ENCODE data around the gene COA7.
"Not testable (repeated sequence)": the region's sequence is repeated elsewhere in the genome, so short reads cannot be mapped to it uniquely, and the experiment has no call there.

Gene COA7

GRCh38 chr1:52738148-52738547 is 40.0 kb upstream of the COA7 start:
- Histone ChIP-seq H3K36me3 (ENCODE audit: insufficient read depth, low read length) (0 out of 2 replicates have a peak, but pooled peaks cover 3% of the 10 kb centered on the region), H3K9me2 (ENCODE audit: low read depth, low read length) (no peaks in the 10 kb centered on the region), H2AFZ (ENCODE audit: low read length) (no peak overlapping the region), H3K27ac (ENCODE audit: low read depth, low read length, poor library complexity, severe bottlenecking) (no peak overlapping the region), H3K79me2 (ENCODE audit: insufficient read depth, low read length) (no peaks in the 10 kb centered on the region), H3K4me3 (ENCODE audit: low read depth, low read length, poor library complexity, severe bottlenecking) (no peak overlapping the region), H3K4me1 (ENCODE audit: insufficient read depth, low read length, severe bottlenecking) (no peaks in the 10 kb centered on the region), H3F3A (ENCODE audit: insufficient read depth, low read length) (no peaks in the 10 kb centered on the region), H4K20me1 (ENCODE audit: insufficient read depth, low read length) (no peaks in the 10 kb centered on the region), H3K27me3 (ENCODE audit: insufficient read depth, low read length) (no peaks in the 10 kb centered on the region), H3K4me2 (ENCODE audit: low read length) (no peak overlapping the region), H3K9ac (ENCODE audit: low read length) (no peak overlapping the region), H3K9me3 (ENCODE audit: low read length) (no peaks in the 10 kb centered on the region)
- no peak for TF ChIP-seq CTCF (IDR thresholded peaks at IDR 0.05; ENCODE audit: low read length)
- TF ChIP-seq EZH2 (IDR thresholded peaks at IDR 0.05; ENCODE audit: borderline replicate concordance, low read length), result no peak

- not testable (repeated sequence) for H3K4me2 ChIP-seq (ENCODE audit: low read length); H3K27me3 ChIP-seq (ENCODE audit: insufficient read depth, low read length); H3K9me3 ChIP-seq (ENCODE audit: low read length); H3F3A ChIP-seq (ENCODE audit: insufficient read depth, low read length); H4K20me1 ChIP-seq (ENCODE audit: insufficient read depth, low read length); H3K4me3 ChIP-seq (ENCODE audit: low read depth, low read length, poor library complexity, severe bottlenecking); H3K9me2 ChIP-seq (ENCODE audit: low read depth, low read length); H3K9ac ChIP-seq (ENCODE audit: low read length); H3K27ac ChIP-seq (ENCODE audit: low read depth, low read length, poor library complexity, severe bottlenecking); H3K36me3 ChIP-seq (ENCODE audit: insufficient read depth, low read length); H3K79me2 ChIP-seq (ENCODE audit: insufficient read depth, low read length); H2AFZ ChIP-seq (ENCODE audit: low read length); H3K4me1 ChIP-seq (ENCODE audit: insufficient read depth, low read length, severe bottlenecking)
These were observed 37.2 kb upstream of the COA7 start for GRCh38 chr1:52735371-52735770.

- Histone ChIP-seq H2AFZ (ENCODE audit: low read length) (no peak overlapping the region), H3K79me2 (ENCODE audit: insufficient read depth, low read length) (0 out of 2 replicates have a peak, but pooled peaks cover 3% of the 10 kb centered on the region), H3K9me2 (ENCODE audit: low read depth, low read length) (no peaks in the 10 kb centered on the region), H3K4me1 (ENCODE audit: insufficient read depth, low read length, severe bottlenecking) (peaks cover 5% of the 10 kb centered on the region), H3K9ac (ENCODE audit: low read length) (no peak overlapping the region), H3K9me3 (ENCODE audit: low read length) (no peaks in the 10 kb centered on the region), H3K27me3 (ENCODE audit: insufficient read depth, low read length) (no peaks in the 10 kb centered on the region), H4K20me1 (ENCODE audit: insufficient read depth, low read length) (no peaks in the 10 kb centered on the region), H3F3A (ENCODE audit: insufficient read depth, low read length) (no peaks in the 10 kb centered on the region), H3K4me3 (ENCODE audit: low read depth, low read length, poor library complexity, severe bottlenecking) (no peak overlapping the region), H3K27ac (ENCODE audit: low read depth, low read length, poor library complexity, severe bottlenecking) (no peak overlapping the region), H3K36me3 (ENCODE audit: insufficient read depth, low read length) (peaks cover 7% of the 10 kb centered on the region; the same call in 1 of the 2 replicates), H3K4me2 (ENCODE audit: low read length) (no peak overlapping the region)
- TF ChIP-seq EZH2 (IDR thresholded peaks at IDR 0.05; ENCODE audit: borderline replicate concordance, low read length) (no peak), CTCF (IDR thresholded peaks at IDR 0.05; ENCODE audit: low read length) (no peak)
These were observed 35.2 kb upstream of the COA7 start for GRCh38 chr1:52733368-52733767.

- H3K79me2 ChIP-seq (ENCODE audit: insufficient read depth, low read length), result peaks cover 20% of the 10 kb centered on the region
- no peaks in the 10 kb centered on the region for H3F3A ChIP-seq (ENCODE audit: insufficient read depth, low read length)
- H3K4me2 ChIP-seq (ENCODE audit: low read length), result peak overlapping the region; percentile 35; the same call in 1 of the 2 replicates
- H4K20me1 ChIP-seq (ENCODE audit: insufficient read depth, low read length), result no peaks in the 10 kb centered on the region
- peaks cover 5% of the 10 kb centered on the region; the same call in 1 of the 2 replicates for H3K36me3 ChIP-seq (ENCODE audit: insufficient read depth, low read length)
- H3K27ac ChIP-seq (ENCODE audit: low read depth, low read length, poor library complexity, severe bottlenecking), result no peak overlapping the region
- H3K4me1 ChIP-seq (ENCODE audit: insufficient read depth, low read length, severe bottlenecking), result peaks cover 33% of the 10 kb centered on the region
- H3K27me3 ChIP-seq (ENCODE audit: insufficient read depth, low read length), result no peaks in the 10 kb centered on the region
- H3K9me2 ChIP-seq (ENCODE audit: low read depth, low read length), result no peaks in the 10 kb centered on the region
- H3K9ac ChIP-seq (ENCODE audit: low read length), result no peak overlapping the region
- no peak for TF ChIP-seq EZH2 (IDR thresholded peaks at IDR 0.05; ENCODE audit: borderline replicate concordance, low read length)
- TF ChIP-seq CTCF (IDR thresholded peaks at IDR 0.05; ENCODE audit: low read length), result no peak
- H2AFZ ChIP-seq (ENCODE audit: low read length), result no peak overlapping the region
- no peaks in the 10 kb centered on the region for H3K9me3 ChIP-seq (ENCODE audit: low read length)
- H3K4me3 ChIP-seq (ENCODE audit: low read depth, low read length, poor library complexity, severe bottlenecking), result no peak overlapping the region
These were observed 30.0 kb upstream of the COA7 start for GRCh38 chr1:52727956-52728656.
